Inflammatory macrophage treated with lipopolysaccharide for 1 hour (primary cell): ENCODE data around the gene TUBB2A.
"Not testable (repeated sequence)": the region's sequence is repeated elsewhere in the genome, so short reads cannot be mapped to it uniquely, and the experiment has no call there.

ENCODE experiments used
- DNase-seq, 2 donors: peaks; one replicate each; pipeline ENCODE4 v3.0.0-alpha.2; 2020 to 2022

Gene TUBB2A

GRCh38 chr6:3152689-3153088 lies 4.7 kb downstream of the TUBB2A start:
- DNase-seq: no peak

DNA sequence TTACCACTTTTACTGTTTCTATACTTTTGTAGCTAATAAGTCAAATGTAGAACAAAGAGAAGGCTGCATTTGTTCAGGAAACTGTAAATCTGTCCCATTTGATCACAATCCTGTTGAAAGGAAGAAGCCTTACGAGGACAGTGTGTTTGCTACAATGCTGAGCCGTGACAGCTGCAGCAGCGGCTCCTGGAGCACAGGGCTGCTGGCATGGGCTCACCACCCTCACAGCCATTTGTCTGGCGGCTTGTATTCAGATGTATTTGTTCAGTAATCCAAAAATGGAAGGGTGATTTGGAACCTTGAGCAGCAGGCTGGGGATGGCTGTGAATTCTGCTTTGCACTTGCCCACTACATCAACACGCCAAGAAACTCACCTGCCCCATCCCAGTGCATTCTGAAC lies 5.7 kb downstream of the TUBB2A start:
- no peak for DNase-seq

DNA sequence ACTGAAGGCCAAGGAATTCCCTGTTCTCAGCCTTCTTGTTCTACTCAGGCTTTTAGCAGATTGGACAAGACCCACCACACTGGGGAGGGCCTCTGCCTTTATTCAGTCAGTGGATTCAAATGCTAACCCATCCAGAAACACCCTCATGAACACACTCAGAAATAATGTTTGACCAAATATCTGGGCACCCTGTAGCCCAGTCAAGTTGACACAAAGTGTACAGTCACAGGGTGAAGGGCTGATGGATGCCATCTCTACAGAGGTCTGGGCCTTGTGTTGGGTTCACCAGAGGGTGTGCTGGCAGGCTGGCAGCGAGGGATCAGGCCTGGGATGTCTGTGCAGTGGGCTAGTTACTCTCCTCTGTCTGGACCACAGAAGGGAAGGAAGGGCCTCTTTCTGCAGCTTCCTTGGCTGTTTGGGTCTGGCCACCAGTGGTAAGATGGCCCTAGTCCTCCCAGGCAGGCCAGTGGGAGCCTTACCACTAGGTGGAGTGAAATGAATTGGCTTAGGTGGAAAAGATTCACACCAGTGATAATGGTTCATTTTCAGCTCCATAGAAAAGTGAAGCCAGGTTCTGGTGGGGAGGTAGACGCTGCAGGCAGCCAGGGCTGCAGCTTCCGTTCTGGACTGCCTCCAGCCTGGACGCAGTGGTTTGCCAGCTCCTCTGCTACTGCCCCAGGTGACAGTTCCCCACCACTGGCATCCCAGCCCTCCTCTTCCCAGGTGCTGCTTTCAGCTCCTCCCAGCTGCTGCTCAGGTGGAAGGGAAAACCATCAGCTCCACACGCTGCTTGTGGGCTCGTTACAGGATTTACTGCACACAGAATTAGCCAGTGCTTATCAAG lies 9.2 kb downstream of the TUBB2A start:
- no peak for DNase-seq

DNA sequence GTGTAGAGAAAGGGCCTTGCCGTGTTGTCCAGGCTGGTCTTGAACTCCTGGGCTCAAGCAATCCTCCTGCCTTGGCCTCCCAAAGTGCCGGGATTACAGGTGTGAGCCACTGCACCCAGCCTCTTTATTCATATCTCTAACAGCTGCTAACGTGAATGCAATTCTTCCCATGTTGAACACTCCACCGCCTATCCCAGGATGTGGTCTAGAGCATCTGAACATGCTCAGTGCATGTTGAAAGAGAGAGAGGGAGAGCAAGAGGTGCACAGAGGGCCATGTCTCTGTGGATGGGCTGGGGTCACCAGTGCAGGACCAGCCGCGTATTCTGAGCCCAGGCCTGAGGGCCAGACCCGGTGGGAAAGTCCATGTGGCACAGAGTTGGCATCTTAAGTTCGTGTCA lies 12.8 kb downstream of the TUBB2A start:
- DNase-seq: no peak

GRCh38 chr6:3143158-3143557 lies 14.2 kb downstream of the TUBB2A start:
- DNase-seq: no peak

- no peak for DNase-seq
Measured at GRCh38 chr6:3142536-3142935, 14.8 kb downstream of the TUBB2A start.

- no peak for DNase-seq
Measured at GRCh38 chr6:3140201-3140600, 17.1 kb downstream of the TUBB2A start.

GRCh38 chr6:3139090-3139903 lies 18.0 kb downstream of the TUBB2A start:
- DNase-seq: peak; percentile 66 to 86

DNA sequence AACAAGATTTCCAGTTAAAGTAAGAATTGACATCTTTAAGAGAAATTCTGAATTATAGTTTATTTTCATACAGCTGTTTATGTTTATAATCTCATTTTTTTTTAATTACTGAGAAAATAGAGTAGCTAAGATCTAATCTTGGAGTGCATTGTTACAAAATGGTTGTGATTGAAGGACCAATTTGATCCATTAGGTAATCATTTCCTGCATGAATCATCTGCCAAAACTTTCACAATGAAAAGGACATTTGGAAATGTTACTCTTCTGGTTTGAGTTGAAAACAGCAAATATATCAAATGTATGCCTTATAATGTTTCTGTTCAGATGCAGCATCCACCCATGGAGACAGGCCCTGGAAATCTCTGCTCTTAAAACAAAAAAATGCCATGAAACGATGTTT lies 19.0 kb downstream of the TUBB2A start:
- DNase-seq: peak; percentile 66 to 81

GRCh38 chr6:3137873-3138272 lies 19.5 kb downstream of the TUBB2A start:
- not testable (repeated sequence) for DNase-seq

- no peak for DNase-seq
Measured at GRCh38 chr6:3137057-3137777, 20.1 kb downstream of the TUBB2A start.

GRCh38 chr6:3136292-3137011 lies 20.9 kb downstream of the TUBB2A start:
- DNase-seq: no peak

GRCh38 chr6:3135668-3136291 lies 21.6 kb downstream of the TUBB2A start:
- no peak for DNase-seq

DNA sequence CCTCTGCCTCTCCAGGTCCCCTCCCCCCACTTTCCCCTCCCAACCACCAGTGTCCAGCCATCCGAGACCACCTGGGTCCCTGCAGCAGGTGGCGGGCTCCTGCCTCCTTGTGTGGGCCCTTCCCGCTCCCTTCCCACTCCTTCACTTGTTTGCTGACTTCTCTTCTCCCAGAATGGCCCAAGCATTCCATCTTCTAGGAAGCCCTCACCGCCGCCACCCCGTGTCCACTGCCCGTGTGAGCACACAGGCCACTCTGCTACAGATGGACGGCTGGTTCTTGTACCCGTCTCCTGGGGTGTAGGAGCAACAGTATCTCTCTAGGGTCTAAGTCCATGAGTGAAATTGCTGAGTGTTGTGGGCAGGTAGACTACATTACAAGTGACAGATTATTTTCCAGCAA lies 23.8 kb downstream of the TUBB2A start:
- DNase-seq: no peak

- DNase-seq: no peak
Measured at GRCh38 chr6:3131695-3132094, 25.6 kb downstream of the TUBB2A start.

DNA sequence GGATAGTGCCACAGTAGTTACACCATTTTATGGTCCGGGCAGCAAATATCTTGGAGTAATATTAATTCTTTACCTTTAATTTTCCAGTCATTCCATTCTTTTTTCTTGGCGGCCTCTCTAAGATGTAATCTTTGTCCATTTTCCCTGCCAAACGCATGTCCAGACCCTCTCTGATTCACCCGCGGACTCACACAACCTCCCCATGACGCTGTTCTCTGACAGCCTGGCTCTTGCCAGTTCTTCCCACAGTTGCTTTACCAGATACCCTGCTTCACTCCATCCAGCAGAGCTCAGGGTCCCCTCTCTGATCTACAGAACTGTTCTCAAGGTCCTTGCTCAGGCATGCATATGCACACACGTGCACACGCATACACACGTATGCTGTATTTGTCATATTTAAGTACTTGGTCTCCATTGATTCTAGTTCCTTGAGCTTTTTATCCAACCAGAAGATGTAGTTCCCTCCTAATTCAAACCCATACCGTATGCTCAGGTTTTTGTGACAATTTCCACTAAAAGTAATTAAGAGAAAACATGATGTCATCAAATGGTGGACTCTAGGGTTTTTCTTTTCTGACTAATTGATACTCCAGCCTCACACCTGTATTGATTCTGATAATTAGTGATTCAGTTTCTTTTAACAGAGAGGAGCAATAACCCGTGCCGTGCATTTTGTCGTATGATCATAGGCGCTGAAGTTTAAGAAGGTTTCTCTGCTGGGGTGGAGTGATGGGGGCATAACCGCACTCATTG lies 28.8 kb downstream of the TUBB2A start:
- no peak for DNase-seq

GRCh38 chr6:3125815-3126214 lies 31.5 kb downstream of the TUBB2A start:
- no peak for DNase-seq

GRCh38 chr6:3124667-3125066 lies 32.7 kb downstream of the TUBB2A start:
- no peak for DNase-seq

GRCh38 chr6:3122823-3123182 lies 34.5 kb downstream of the TUBB2A start:
- DNase-seq: no peak

GRCh38 chr6:3120765-3121089 lies 36.6 kb downstream of the TUBB2A start:
- DNase-seq: no peak

- no peak for DNase-seq
Measured at GRCh38 chr6:3119040-3119723, 38.2 kb downstream of the TUBB2A start.
